Common myeloid progenitor, CD34-positive (primary cell): Measurements from ENCODE around the gene ANKH.

Source experiments
- CTCF ChIA-PET: fragments of 350-600 bp; sonication (Branson Sonifier 250); formaldehyde crosslinking; loops from one replicate; lab custom pipeline; 2021; ENCODE audit warnings: antibody characterized with exemption; lab: Charles Lee
- POLR2A ChIA-PET: fragments of 350-600 bp; sonication (Branson Sonifier 250); formaldehyde crosslinking; loops from one replicate; lab custom pipeline; 2021; ENCODE audit warnings: antibody characterized with exemption; lab: Charles Lee
- DNase-seq, 3 donors: peaks; one replicate each; pipeline versions ENCODE4 v3.0.0 to v3.0.0-alpha.2; 2013
- H3K27ac ChIP-seq, 2 experiments: 1 replicate in 1 of 2; 2 replicates in 1 of 2; pipeline ENCODE4 v1.7.0; 2013; ENCODE audit warnings: inconsistent platforms in 2 of 2, low read length in 2 of 2, mild to moderate bottlenecking in 2 of 2, low read depth in 1 of 2, moderate library complexity in 1 of 2; ENCODE audit not compliant: severe bottlenecking in 2 of 2, insufficient read depth in 1 of 2, poor library complexity in 1 of 2
- H3K27me3 ChIP-seq, 5 experiments: replicated peaks in 2 of 5; 1 replicate in 3 of 5; 2 replicates in 2 of 5; pipeline versions ENCODE4 v1.6.1 to v1.7.0; 2013; ENCODE audit warnings: low read length in 4 of 5, mild to moderate bottlenecking in 2 of 5, moderate library complexity in 2 of 5, inconsistent platforms in 1 of 5; ENCODE audit not compliant: insufficient read depth in 5 of 5, control insufficient read depth in 4 of 5
- H3K36me3 ChIP-seq, 4 experiments: 1 replicate in 2 of 4; 2 replicates in 2 of 4; pipeline versions ENCODE4 v1.6.1 to v1.7.0; 2013; ENCODE audit warnings: low read length in 3 of 4, control low read depth in 1 of 4, mild to moderate bottlenecking in 1 of 4; ENCODE audit not compliant: control insufficient read depth in 4 of 4, insufficient read depth in 4 of 4
- H3K4me1 ChIP-seq, 4 experiments: 1 replicate in 3 of 4; 2 replicates in 1 of 4; pipeline versions ENCODE4 v1.6.1 to v1.7.1; 2013; ENCODE audit warnings: low read length in 3 of 4, mild to moderate bottlenecking in 3 of 4, control low read depth in 1 of 4, inconsistent platforms in 1 of 4, moderate library complexity in 1 of 4; ENCODE audit not compliant: control insufficient read depth in 4 of 4, insufficient read depth in 4 of 4; ENCODE audit errors: control extremely low read depth in 1 of 4
- H3K4me3 ChIP-seq, 7 experiments: 1 replicate in 4 of 7; 2 replicates in 3 of 7; pipeline versions ENCODE4 v1.5.1 to v1.7.0; 2013; ENCODE audit warnings: mild to moderate bottlenecking in 7 of 7, low read length in 6 of 7, moderate library complexity in 6 of 7, inconsistent platforms in 2 of 7, low read depth in 2 of 7, control low read depth in 1 of 7; ENCODE audit not compliant: insufficient read depth in 4 of 7, control insufficient read depth in 1 of 7; ENCODE audit errors: extremely low read depth in 1 of 7
- H3K9me3 ChIP-seq, 5 experiments: 1 replicate in 4 of 5; 2 replicates in 1 of 5; pipeline versions ENCODE4 v1.6.1 to v1.7.1; 2013; ENCODE audit warnings: low read length in 4 of 5, mild to moderate bottlenecking in 2 of 5, inconsistent platforms in 1 of 5, low read depth in 1 of 5, moderate library complexity in 1 of 5; ENCODE audit not compliant: control insufficient read depth in 4 of 5, insufficient read depth in 2 of 5; ENCODE audit errors: control extremely low read depth in 1 of 5
- WGBS: methylation state at CpG from one replicate; pipeline ENCODE4 v1.1.5; 2013; ENCODE audit not compliant: insufficient coverage; 5-methylcytosine and 5-hydroxymethylcytosine counted together

The ANKH gene

GRCh38 chr5:14660833-14661232 lies 210.7 kb downstream of the ANKH start:
- H3K27ac ChIP-seq, result no peak overlapping the region
- CTCF ChIA-PET, result interaction anchor here (2.0 kb wide), 1 partner anchor 12 kb away, joined by 7 read pairs; no protein-coding TSS in a partner anchor
- H3K27me3 ChIP-seq, result no peaks in the 10 kb centered on the region
- H3K9me3 ChIP-seq, result no peaks in the 10 kb centered on the region
- 92% methylated on average over 2 of the region's 2 CpGs for WGBS
- peaks cover 14 to 30% (median 19%) of the 10 kb centered on the region in 4 experiments for H3K4me1 ChIP-seq
- no peak overlapping the region for H3K4me3 ChIP-seq
- no peaks in the 10 kb centered on the region for H3K36me3 ChIP-seq
- DNase-seq, result no peak
- POLR2A ChIA-PET, result no interaction called here

- H3K36me3 ChIP-seq, result no peaks in the 10 kb centered on the region
- CTCF ChIA-PET, result interaction anchor here (2.0 kb wide), 1 partner anchor 11 kb away, joined by 7 read pairs; no protein-coding TSS in a partner anchor
- POLR2A ChIA-PET, result no interaction called here
- 14% methylated on average over 1 of the region's 3 CpGs for WGBS
- peak in 2 of 3 donors; percentile 31 to 36 for DNase-seq
- peaks cover 5 to 22% (median 12%) of the 10 kb centered on the region in 4 experiments for H3K4me1 ChIP-seq
- H3K27me3 ChIP-seq, result no peaks in the 10 kb centered on the region
- no peak overlapping the region for H3K4me3 ChIP-seq
- H3K27ac ChIP-seq, result no peak overlapping the region
- H3K9me3 ChIP-seq, result no peaks in the 10 kb centered on the region
Observed at GRCh38 chr5:14659821-14660607, 211.6 kb downstream of the ANKH start.

- peaks cover 0 to 2% (median 0%) of the 10 kb centered on the region in 5 experiments for H3K27me3 ChIP-seq
- peaks cover 0 to 8% (median 2%) of the 10 kb centered on the region in 4 experiments for H3K4me1 ChIP-seq
- ChIA-PET POLR2A (interaction anchor here (0.6 kb wide), 1 partner anchor 141 kb away, joined by 4 read pairs; no protein-coding TSS in a partner anchor), CTCF (interaction anchor here (1.2 to 2.5 kb wide), 2 partner anchors 8 to 17 kb away, joined by 3 to 10 read pairs; no protein-coding TSS in a partner anchor)
- no peak overlapping the region for H3K27ac ChIP-seq
- WGBS, result no CpG with 5 or more reads among the region's 2 CpGs
- no peaks in the 10 kb centered on the region for H3K36me3 ChIP-seq
- no peak overlapping the region for H3K4me3 ChIP-seq
- no peak for DNase-seq
- H3K9me3 ChIP-seq, result no peaks in the 10 kb centered on the region
Observed at GRCh38 chr5:14656898-14657297, 214.7 kb downstream of the ANKH start.

- ChIA-PET POLR2A (no interaction called here), CTCF (interaction anchor here (0.8 to 1.7 kb wide), 6 partner anchors 257 to 304 kb away, joined by 3 to 10 read pairs (median 4); no protein-coding TSS in a partner anchor)
- no peak for DNase-seq
- peaks cover 0 to 2% (median 0%) of the 10 kb centered on the region in 5 experiments for H3K27me3 ChIP-seq
- H3K4me1 ChIP-seq, result peaks cover 0 to 2% (median under 1%) of the 10 kb centered on the region in 4 experiments
- H3K9me3 ChIP-seq, result no peaks in the 10 kb centered on the region
- WGBS, result 75% methylated on average over 4 of the region's 4 CpGs
- H3K4me3 ChIP-seq, result no peak overlapping the region
- H3K27ac ChIP-seq, result no peak overlapping the region
- H3K36me3 ChIP-seq, result no peaks in the 10 kb centered on the region
Observed at GRCh38 chr5:14655146-14655741, 216.3 kb downstream of the ANKH start.
